Uterus (tissue), 2 donors: ENCODE measurements around the gene SPATA24.

Source experiments
- CTCF ChIP-seq, 4 experiments: fragments of 200-600 bp in 2 of 4; fragments of 450-650 bp in 2 of 4; sonication (generic) in 2 of 4; IDR thresholded peaks; one replicate each; pipeline ENCODE4 v1.5.1; 2016 to 2019; ENCODE audit warnings: antibody characterized with exemption in 4 of 4, mild to moderate bottlenecking in 2 of 4, moderate library complexity in 1 of 4
- POLR2A ChIP-seq, 2 donors: fragments of 450-650 bp; IDR thresholded peaks; one replicate each; pipeline ENCODE4 v1.6.1; 2016; ENCODE audit warnings: antibody characterized with exemption in 2 of 2, mild to moderate bottlenecking in 1 of 2, moderate library complexity in 1 of 2

GRCh38 chr5:139416651-139417050 lies 12.8 kb upstream of the SPATA24 start:
- TF ChIP-seq CTCF (IDR thresholded peaks at IDR 0.05): no peak
- TF ChIP-seq POLR2A (IDR thresholded peaks at IDR 0.05): no peak
